Endometrial microvascular endothelial cells (primary cell): ENCODE results near the gene LSG1. TPM values are rescaled to one million over a fixed set of nuclear protein-coding genes. Genes with fewer than 3 reads are reported as not detected.

ENCODE experiments used
- in situ Hi-C: cut with HindIII; loops from 2 replicates; pipeline ENCODE4 v1.10.0; 2017; ENCODE audit warnings: low sequenced_read_pairs, low pct_unique_long_range_greater_than_20kb; ENCODE audit errors: inconsistent ontology term
- total RNA-seq: library from RNA; depleted of rRNA; stranded (reverse); fragments of >200 nt; gene quantifications from one replicate; pipeline ENCODE4 v1.2.3, GENCODE V29; 2015; ENCODE audit errors: inconsistent ontology term

The LSG1 gene
- total RNA-seq, 1 donor from 2014 or later, result 58.9 TPM

DNA sequence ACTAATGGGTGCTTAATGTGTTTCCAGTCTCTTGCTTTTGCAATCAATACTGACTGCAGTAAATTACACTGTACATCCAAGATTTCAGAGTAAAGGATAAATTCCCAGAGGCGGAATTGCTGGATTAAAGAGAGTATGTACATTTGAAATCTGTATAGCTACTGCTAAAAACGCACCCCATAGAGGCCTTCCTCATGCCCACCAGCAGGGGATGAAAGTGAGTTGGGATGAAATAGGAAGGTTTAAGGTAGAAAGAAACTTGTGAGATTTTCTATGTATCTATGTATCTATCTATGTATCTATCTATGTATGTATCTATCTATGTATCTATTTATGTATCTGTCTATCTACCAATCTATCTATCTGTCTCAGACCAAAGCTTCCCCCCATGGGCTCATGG, 67.2 kb downstream of the LSG1 start:
- in situ Hi-C loops, result no loop called here

DNA sequence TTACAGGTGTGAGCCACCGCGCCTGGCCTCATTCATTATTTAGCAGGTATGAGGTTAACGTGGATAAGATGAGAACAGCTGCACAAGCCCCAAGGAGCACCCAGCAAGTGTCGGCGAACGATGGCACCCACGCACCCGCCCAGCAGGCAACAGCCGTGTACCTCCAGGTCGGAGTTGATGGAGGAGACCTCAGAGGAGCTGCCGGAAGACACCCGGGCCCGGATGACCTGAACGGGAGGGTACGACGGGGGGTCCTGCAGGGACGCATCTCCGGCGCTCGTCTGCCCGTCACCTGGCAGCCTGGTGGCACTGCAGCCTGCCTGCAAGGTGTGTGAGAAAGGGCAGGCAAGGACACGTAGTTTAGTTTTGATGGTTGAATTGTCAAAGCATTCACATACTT, 67.9 kb downstream of the LSG1 start:
- in situ Hi-C loops, result no loop called here

DNA sequence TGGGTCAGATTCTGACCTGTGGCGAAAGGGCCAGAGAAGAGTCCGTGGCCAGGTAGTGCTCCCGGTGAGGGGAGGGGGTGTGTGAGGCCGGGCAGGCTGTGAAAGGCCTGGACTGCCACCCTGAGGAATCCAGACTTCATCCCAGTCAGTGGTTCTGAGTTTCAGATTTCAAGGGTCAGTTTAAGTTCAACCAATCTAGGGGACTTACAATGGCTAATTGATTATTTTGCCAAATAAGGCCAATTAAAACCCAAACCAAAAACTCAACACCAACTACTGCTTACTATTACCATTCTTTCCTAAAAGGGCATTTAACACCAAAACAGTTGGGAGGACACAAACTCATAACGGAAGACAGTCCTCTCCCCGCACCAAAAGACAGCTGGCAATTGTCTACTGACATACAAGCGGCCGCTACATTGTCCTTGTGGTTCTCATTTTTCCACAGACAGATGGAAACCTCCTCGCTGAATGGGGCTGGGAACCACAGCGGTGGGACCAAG, 69.3 kb downstream of the LSG1 start:
- in situ Hi-C loops, result no loop called here

DNA sequence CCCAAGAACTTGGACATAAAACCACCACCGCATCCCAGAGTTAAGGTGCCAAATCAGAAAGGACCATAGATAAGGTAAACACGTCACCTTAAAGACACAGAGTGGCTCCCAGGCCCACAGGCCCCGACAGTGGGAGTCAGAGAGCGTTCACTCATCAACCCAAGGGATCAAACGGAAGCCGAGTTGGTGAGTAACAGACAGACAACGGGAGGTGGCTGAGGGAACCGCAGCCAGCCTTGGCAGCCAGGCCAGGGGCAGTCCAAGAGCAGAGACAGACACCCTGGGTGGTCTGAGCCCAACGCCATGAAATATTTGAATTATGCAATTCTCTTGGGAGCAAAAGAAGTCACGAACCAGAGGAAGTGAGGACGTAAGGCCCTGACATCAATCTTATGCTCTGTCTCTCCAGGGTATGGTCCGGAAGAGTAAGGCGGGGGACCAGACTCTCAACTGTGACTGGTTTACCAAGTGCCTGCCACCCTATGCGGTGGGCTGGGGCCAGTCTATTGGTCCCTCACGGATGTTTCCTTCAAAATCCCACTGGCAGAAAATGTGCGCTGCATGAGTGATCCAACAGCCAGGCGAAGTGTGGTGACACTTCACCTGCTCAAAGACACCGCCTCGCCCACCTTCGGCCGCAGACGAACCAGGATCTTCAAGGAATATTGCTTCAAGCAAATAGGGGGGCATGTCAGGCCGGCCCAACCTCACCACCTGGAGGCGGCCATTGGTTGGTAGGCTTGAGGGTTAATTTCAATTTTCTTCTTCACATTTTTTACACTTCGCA, 73.0 kb downstream of the LSG1 start:
- in situ Hi-C loops, result no loop called here

DNA sequence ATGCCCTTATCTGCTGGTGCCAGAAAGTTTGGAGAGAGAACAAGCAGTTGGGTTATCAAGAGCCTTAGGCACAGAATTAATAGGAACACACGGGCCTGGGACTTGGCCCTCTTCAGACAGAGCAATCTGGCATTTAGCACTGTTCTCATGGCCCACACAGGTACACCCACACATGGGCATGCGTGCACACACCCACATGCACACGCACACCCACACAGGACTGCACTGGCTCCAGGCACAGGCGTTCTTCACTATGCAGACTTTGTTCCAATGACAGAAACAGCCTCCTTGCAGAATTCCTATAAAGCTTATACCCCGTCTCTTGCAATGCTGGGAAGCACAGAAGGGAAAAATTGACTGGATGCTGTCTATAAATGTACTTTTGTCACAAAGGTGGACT, 75.1 kb downstream of the LSG1 start:
- in situ Hi-C loops, result no loop called here

DNA sequence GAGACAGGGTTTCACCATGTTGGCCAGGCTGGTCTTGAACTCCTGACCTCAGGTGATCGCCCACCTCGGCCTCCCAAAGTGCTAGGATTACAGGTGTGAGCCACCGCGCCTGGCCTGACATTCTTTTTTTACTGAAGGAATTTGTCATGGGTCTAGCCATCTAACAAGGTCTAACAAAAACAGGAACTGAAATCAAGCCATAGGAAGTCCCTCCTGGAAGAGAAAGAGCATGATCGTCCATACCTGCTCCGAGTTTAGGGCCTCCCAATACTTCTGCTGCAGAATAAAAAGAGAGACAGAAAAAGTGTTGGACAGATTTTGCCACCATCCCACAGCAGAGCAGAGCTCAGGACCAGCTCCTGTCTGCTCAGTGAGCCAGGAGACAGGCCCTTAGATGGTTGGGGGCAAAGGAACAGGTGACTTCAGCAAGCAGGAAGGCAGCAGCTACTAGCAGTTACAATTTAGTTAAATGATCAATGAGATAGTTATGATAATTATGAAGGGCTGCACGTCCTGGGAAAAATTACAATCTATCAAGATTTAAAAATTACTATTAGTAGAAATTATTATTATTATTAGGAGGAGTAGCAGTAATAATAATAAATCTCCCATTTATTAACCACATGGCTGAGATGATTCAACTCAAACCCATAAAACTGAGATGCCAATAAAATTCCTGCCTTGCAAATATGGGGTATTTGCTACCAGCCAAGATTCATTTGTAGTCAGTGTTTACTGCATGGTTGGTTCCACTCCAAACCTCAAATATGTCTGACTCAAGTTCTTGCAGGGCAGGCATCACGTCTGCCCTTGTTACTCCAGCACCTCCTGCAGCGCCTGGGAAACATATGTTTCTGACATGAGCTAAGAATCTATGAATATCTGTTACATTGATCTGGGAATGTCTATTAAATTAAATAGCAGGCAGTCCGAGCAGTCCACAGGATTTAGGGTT, 78.9 kb downstream of the LSG1 start:
- in situ Hi-C loops, result no loop called here

Other genes with a start within 250 kb of the LSG1 start
- gene ATP13A3, start 185.2 kb downstream of the LSG1 start, total RNA-seq, result 251 TPM
- 69.5 TPM for gene TMEM44, start 38.8 kb downstream of the LSG1 start, total RNA-seq
- gene FAM43A, start 13.7 kb upstream of the LSG1 start, total RNA-seq, result 261 TPM